ENCODE measurements around the gene CFAP73.
A peak's percentile ranks its signal among the peaks of the same experiment; 100 is the strongest.

CFAP73 gene

DNA sequence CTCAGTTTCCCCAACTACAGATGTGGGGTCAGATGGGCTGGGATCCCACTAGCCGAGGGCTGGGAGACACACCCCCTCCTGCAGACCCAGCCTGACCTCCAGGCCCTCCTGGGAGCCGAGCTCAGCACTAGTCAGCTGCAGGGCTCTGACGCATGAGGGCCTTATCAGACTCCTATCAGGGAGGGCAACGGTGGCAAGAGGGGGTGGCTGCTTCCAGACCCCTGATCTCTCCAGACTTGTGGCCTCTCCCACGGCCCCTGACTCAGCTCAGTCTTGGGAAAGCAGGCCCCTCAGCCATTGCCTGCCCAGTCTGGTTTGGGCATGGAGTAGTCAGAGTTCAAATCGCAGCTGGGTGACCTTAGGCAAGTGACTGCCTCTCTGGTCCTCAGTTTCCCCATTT is 16.5 kb upstream of the CFAP73 start:
- DNase-seq (ENCODE audit: low spot score) = no peak
- no peak for TF ChIP-seq CTCF (IDR thresholded peaks at IDR 0.05; ENCODE audit: extremely low read depth, missing control alignments)

- DNase-seq (ENCODE audit: low spot score) = no peak
- no peak for TF ChIP-seq CTCF (IDR thresholded peaks at IDR 0.05; ENCODE audit: extremely low read depth, missing control alignments)
These were observed 15.9 kb upstream of the CFAP73 start for GRCh38 chr12:113133666-113134065.

DNA sequence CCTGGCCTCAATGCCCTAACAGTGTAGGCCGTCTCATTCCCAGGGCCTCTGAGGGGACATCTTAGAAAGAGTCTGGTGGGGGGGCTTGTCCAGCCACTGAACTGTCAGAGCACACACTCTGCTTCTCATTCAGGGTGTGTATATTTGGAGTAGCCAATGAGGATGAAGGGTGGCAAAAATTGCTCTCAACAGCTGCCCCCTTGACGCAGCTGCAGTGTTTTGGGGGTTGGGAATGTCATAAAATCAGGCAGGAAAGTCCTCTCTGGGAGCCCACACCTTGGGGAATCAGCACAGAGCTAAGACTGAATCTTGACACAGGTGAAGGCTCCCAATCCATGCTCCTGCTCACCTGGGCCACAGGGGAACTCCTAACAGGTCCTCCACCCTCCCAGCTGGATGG is 15.5 kb upstream of the CFAP73 start:
- no peak for DNase-seq (ENCODE audit: low spot score)
- TF ChIP-seq CTCF (IDR thresholded peaks at IDR 0.05; ENCODE audit: extremely low read depth, missing control alignments) = no peak

DNA sequence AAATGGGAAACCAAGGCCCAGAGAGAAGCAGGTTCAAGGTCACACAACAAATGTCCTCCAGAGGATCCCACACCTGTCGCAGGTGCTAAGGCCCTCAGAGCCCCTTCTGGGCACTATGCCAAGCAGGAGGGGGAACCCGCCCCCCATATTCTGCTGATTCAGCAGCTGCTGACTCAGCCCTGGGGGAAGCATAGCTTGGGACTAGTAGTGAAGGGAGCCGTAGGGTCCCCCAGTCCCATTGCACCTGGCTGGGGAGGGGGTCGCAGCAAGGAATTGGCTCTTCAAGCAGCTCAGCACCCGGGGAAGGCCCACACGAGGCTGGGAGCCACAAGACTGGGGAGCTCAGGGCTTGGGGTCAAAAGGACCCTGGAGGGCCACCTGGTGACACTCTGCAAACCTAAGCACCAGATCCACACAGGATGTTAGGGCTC is 15.0 kb upstream of the CFAP73 start:
- no peak for TF ChIP-seq CTCF (IDR thresholded peaks at IDR 0.05; ENCODE audit: extremely low read depth, missing control alignments)
- DNase-seq (ENCODE audit: low spot score) = no peak

- DNase-seq (ENCODE audit: low spot score) = peak; percentile 85
- TF ChIP-seq CTCF (IDR thresholded peaks at IDR 0.05; ENCODE audit: extremely low read depth, missing control alignments) = peak; percentile 67
These were observed 14.1 kb upstream of the CFAP73 start, which contains the start of gene RASAL1 for GRCh38 chr12:113135178-113136127. Gene RASAL1, minus strand, starts transcription at chr12:113135761. Its CDS starts 299 bp downstream, at chr12:113135462.

DNA sequence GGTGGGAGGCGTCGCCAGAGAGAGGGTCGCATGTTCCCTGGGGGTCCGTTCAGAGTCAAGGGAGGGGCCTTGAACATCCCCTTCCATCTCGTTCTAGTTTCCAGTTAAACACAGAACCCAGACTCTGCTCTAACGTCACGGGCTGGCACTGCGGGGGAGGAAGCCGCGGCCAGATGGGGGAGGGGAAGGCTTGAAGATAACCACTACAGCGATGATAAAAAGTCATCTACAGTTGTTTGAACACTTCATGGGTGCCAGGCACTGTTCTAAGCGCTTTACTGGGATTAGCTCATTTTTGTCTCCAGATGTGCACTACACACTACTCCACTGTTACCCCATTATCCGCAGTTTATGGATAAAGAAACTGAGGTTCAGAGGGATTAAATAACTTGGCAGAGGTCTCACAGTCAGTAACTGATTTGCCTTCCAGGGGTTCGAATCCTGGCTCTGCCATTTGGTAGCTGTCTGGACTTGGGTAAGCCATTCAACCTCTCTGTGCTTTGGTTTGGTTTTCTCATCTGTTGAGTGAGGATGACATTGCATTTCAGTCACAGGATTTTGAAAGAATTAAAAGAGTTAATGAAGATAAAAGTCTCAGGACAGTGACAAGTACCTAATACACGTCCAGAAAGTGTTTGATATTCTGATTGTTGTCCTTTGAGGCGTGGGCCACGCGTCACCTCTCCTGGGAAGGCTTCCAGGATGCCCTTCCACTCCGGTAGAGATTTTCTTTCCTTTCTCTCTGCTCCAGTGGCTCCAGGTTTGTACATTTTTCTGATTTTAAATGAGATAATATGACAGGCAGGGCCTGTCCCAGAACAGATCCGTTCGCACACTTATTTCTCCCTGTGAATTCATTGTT is 13.2 kb upstream of the CFAP73 start:
- TF ChIP-seq CTCF (IDR thresholded peaks at IDR 0.05; ENCODE audit: extremely low read depth, missing control alignments) = no peak
- DNase-seq (ENCODE audit: low spot score) = no peak

All from GM20000 (cell line).